A673 (cell line): ENCODE results near the gene CLN6. TPM values are rescaled to one million over a fixed set of nuclear protein-coding genes. Genes with fewer than 3 reads are reported as not detected.

Source experiments
- BruUV-seq: library from RNA; stranded (reverse); fragments of 400-500 nt; replicated peaks from 2 replicates; lab custom pipeline; 2021; lab: Mats Ljungman, UMichigan
- CTCF ChIA-PET: fragments of 300-600 bp; sonication (Branson Sonifier 250); formaldehyde crosslinking; loops from one replicate; lab custom pipeline; 2022; ENCODE audit warnings: antibody characterized with exemption; lab: Charles Lee
- POLR2A ChIA-PET: fragments of 300-600 bp; sonication (Branson Sonifier 250); formaldehyde crosslinking; loops from one replicate; lab custom pipeline; 2022; ENCODE audit warnings: antibody characterized with exemption; ENCODE audit not compliant: low non-redundant PET; lab: Charles Lee
- DNase-seq: peaks from one replicate; pipeline ENCODE4 v3.0.0-alpha.2; 2015; ENCODE audit warnings: low spot score
- H3K27ac ChIP-seq: fragments of 200-600 bp; sonication (generic); 2 replicates; pipeline ENCODE4 v1.5.1; 2016; ENCODE audit warnings: mixed run types, low read depth, mild to moderate bottlenecking, mixed read lengths, antibody characterized with exemption, low read length; ENCODE audit not compliant: poor library complexity, severe bottlenecking
- H3K27me3 ChIP-seq: fragments of 200-600 bp; sonication (generic); replicated peaks from 2 replicates; pipeline ENCODE4 v1.6.1; 2017; ENCODE audit warnings: mixed run types, low read depth, mild to moderate bottlenecking, mixed read lengths, antibody characterized with exemption, low read length; ENCODE audit not compliant: insufficient read depth, poor library complexity
- H3K36me3 ChIP-seq: fragments of 200-600 bp; sonication (generic); 2 replicates; pipeline ENCODE4 v1.6.1; 2016; ENCODE audit warnings: mixed run types, mild to moderate bottlenecking, mixed read lengths, antibody characterized with exemption, low read length; ENCODE audit not compliant: insufficient read depth, poor library complexity, severe bottlenecking
- H3K4me1 ChIP-seq: fragments of 200-600 bp; sonication (generic); 2 replicates; pipeline ENCODE4 v1.6.1; 2017; ENCODE audit warnings: mixed run types, mild to moderate bottlenecking, mixed read lengths, antibody characterized with exemption, low read length; ENCODE audit not compliant: insufficient read depth, poor library complexity, severe bottlenecking
- H3K4me3 ChIP-seq: fragments of 200-600 bp; sonication (generic); 2 replicates; pipeline ENCODE4 v1.5.1; 2016; ENCODE audit warnings: low read depth, mixed run types, mild to moderate bottlenecking, mixed read lengths, low read length; ENCODE audit not compliant: poor library complexity, severe bottlenecking
- H3K9me3 ChIP-seq: fragments of 200-600 bp; sonication (generic); 2 replicates; pipeline ENCODE4 v1.6.1; 2016; ENCODE audit warnings: mixed run types, low read depth, mild to moderate bottlenecking, mixed read lengths, antibody characterized with exemption, low read length; ENCODE audit not compliant: poor library complexity, severe bottlenecking
- CTCF ChIP-seq: fragments of 300-800, 200-600 bp; sonication (generic); conservative IDR thresholded peaks from 2 replicates; pipeline ENCODE4 v1.5.1; 2017; ENCODE audit warnings: low read depth, mild to moderate bottlenecking, antibody characterized with exemption, low read length, moderate library complexity, mixed read lengths
- EZH2 ChIP-seq: fragments of 200-600 bp; sonication (generic); IDR thresholded peaks from 2 replicates; pipeline ENCODE4 v1.6.1; 2017; ENCODE audit warnings: borderline replicate concordance, low read depth, mild to moderate bottlenecking, mixed read lengths, antibody characterized with exemption, low read length; ENCODE audit not compliant: poor library complexity, severe bottlenecking
- intact Hi-C: fragments of 100-400 bp; cut with micrococcal nuclease; formaldehyde crosslinking; loops from one replicate; pipeline ENCODE4 v1.10.0; 2022; ENCODE audit not compliant: unreplicated experiment
- total RNA-seq: library from RNA; stranded (reverse); gene quantifications from 2 replicates; pipeline ENCODE4 v1.2.3, GENCODE V29; 2021

Gene CLN6
- total RNA-seq, 1 experiment from 2014 or later: 84.7 TPM

DNA sequence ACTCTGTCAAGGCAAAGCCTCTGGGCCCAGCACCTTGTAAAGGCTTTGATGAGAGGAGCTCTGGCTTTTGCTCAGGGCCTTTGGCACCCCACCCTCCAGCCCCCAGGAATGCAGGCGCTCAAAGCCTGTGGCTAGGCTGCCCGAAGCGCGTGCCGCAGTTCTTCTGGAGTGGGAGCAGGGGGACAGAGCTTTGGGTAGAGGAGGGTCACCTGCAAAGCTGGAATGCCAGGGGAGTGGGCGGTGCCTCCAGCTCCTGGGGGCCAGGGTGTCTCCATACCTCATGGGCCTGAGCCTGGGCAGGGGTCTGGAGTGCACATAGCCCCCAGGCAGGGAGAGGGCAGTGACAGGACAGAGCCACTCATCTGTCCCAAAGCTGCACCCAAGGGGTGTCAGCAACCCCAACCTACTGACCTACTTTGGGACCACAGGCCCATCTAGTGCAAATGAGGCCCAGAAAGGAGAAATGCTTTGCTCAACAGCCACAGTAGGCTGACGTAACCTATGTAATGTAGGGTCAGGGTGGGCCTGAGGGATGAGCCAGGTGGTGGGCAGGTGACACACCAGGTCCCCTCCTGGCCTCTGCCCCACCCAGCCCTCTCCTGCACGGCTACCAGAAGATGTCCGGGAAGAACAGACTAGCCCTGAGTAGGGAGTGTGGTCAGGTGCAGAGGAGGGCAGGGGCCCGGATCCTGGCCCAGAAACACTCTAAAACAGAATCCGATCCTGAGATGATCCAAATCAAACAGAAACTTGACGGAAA, 22.2 kb downstream of the CLN6 start:
- CTCF ChIA-PET: no interaction called here

DNA sequence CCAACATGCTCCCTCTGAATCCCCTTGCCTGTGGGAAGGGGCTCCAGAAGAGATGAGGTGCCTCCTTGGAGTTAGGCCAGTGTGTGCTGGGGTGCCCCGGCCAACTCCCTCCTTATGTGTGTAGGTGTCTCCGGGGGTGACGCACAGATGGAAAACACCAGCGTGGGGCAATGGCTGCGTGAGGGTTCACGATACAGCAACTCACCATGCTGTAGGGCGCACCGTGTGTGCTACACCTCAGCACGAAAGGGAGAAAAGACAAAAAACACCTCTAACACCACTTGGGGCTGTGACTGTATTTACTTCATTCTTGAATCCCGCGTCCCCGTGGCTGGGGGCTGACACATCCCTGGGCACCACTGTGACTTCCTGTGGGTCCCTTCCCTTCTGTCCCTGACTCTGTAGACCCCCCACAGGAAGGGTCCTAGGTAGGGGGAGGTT, 22.8 kb downstream of the CLN6 start:
- no peaks in the 10 kb centered on the region for H3K27me3 ChIP-seq
- DNase-seq: no peak
- no peaks in the 10 kb centered on the region for H3K9me3 ChIP-seq
- intact Hi-C loops: no loop called here
- BruUV-seq: no TSS peak
- H3K36me3 ChIP-seq: no peaks in the 10 kb centered on the region
- no peak overlapping the region for H3K4me3 ChIP-seq
- ChIA-PET POLR2A (no interaction called here), CTCF (no interaction called here)
- no peak for TF ChIP-seq EZH2
- H3K27ac ChIP-seq: peak overlapping the region; percentile 37
- peaks cover 17% of the 10 kb centered on the region for H3K4me1 ChIP-seq

More for the DNA sequence above, 22.2 kb downstream of the CLN6 start:
- TSS peak; percentile 56 for BruUV-seq
- no peak for DNase-seq
- H3K4me1 ChIP-seq: peaks cover 10% of the 10 kb centered on the region
- no peak overlapping the region for H3K4me3 ChIP-seq
- no peaks in the 10 kb centered on the region for H3K9me3 ChIP-seq
- intact Hi-C loops: no loop called here
- no peaks in the 10 kb centered on the region for H3K27me3 ChIP-seq
- no peak for TF ChIP-seq EZH2
- no peak for TF ChIP-seq CTCF
- peak overlapping the region; percentile 37 for H3K27ac ChIP-seq
- H3K36me3 ChIP-seq: no peaks in the 10 kb centered on the region
- POLR2A ChIA-PET: no interaction called here

GRCh38 chr15:68205954-68206539, 23.5 kb downstream of the CLN6 start:
- no peak overlapping the region for H3K27ac ChIP-seq
- intact Hi-C loops: no loop called here
- no peaks in the 10 kb centered on the region for H3K36me3 ChIP-seq
- POLR2A ChIA-PET: no interaction called here
- peaks cover 22% of the 10 kb centered on the region for H3K4me1 ChIP-seq
- no peaks in the 10 kb centered on the region for H3K9me3 ChIP-seq
- no peak overlapping the region for H3K4me3 ChIP-seq
- no peak for TF ChIP-seq EZH2
- no peak for TF ChIP-seq CTCF
- no peak for DNase-seq
- no peaks in the 10 kb centered on the region for H3K27me3 ChIP-seq
- CTCF ChIA-PET: no interaction called here
- BruUV-seq: no TSS peak

DNA sequence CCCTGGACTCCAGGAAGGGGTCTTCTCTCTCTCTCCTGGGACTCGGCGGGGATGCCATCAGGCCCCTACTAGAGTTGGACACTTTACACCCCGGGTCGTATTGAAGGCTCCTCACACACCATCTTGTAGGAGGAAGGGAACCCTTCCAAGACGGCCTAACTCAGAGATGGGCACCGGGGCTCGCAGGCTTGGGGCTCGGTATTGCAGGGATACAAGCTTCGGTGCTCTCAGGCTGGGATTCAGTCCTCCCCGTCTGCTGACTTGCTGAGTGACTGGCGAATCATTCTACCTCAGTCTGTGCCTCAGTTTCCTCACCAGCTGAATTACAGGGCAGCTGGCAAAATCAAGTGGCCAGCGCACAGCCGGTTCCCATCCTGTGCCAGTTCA, 24.0 kb downstream of the CLN6 start:
- CTCF ChIA-PET: no interaction called here
- Histone ChIP-seq H3K27ac (no peak overlapping the region), H3K27me3 (no peaks in the 10 kb centered on the region), H3K4me1 (peaks cover 22% of the 10 kb centered on the region), H3K4me3 (no peak overlapping the region), H3K36me3 (no peaks in the 10 kb centered on the region), H3K9me3 (no peaks in the 10 kb centered on the region)
- TF ChIP-seq EZH2 (no peak), CTCF (no peak)
- intact Hi-C loops: no loop called here
- BruUV-seq: no TSS peak
- POLR2A ChIA-PET: no interaction called here
- no peak for DNase-seq
